Kidney capillary endothelial cell (primary cell): Measurements from ENCODE around the gene TRIP4.
"Not testable (repeated sequence)": the region's sequence is repeated elsewhere in the genome, so short reads cannot be mapped to it uniquely, and the experiment has no call there.

Source experiments
- DNase-seq: peaks from one replicate; pipeline ENCODE4 v3.0.0-alpha.2; 2018; ENCODE audit warnings: low spot score

Gene TRIP4

DNA sequence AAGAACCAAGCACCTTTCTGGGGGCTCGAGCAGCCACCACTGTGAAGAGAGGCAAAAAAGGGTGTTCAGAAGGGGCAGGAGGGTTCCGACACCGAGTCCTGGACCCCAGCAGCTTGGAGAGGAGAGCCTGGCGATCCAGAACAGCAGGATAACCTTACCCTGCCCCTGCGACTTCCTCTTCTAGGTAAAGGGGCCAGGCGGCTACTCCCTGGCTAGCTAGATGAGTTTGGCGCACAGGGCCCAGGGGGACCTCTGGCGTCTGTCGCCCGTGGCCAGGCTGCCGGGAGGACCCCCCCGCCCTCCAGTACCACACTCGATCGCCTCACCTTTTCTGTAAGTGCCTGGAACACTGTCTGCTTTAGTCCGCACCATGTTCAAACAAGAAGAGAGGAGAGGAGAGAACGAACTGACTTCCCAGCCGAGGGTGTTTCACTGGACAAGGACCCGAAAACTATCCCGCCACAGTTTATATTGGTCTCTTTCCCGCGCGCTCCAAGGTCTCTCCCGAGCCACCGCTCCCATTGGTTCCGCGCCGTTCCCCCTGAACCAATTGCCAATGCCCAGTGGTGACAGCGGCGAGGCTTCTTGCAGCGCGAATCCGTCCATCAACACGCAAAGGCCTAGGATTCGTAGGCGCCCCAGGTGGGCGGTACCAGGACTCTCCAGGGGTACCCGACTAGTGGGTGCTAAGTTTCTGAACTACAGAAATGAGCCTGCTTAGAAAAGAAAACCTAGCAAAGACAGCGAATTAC is 6.5 kb upstream of the TRIP4 start, which contains the start of gene PCLAF:
PCLAF (minus strand) TSS at position 442 of the 752 bp plus-strand sequence; CDS start at position 372, 70 bp downstream.
- DNase-seq = peak; percentile 94

DNA sequence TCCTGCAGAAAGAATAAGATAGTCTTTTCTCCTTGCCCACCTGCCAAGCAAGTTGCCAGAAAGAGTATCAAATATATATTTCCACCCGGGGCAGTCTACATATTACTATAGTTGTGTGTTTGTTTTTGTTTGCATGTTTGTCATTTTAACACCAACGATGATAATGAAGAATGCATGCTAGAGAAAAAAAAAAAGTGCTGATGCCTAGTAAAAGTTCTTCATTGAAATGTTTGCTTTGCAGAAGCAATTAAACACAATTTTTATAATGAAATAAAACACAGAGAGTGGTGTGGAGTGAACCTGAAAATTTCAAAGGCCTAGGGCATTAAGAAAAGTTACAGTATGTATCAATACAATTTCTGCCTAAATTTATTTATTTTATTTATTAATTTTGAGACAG is 3.9 kb upstream of the TRIP4 start:
- DNase-seq = no peak

GRCh38 chr15:64386291-64386690 is 1.3 kb upstream of the TRIP4 start:
- no peak for DNase-seq

- no peak for DNase-seq
Observed at GRCh38 chr15:64389036-64389435, 1.4 kb downstream of the TRIP4 start.

GRCh38 chr15:64392471-64392870 is 4.8 kb downstream of the TRIP4 start:
- not testable (repeated sequence) for DNase-seq

GRCh38 chr15:64396789-64397188 is 9.2 kb downstream of the TRIP4 start:
- no peak for DNase-seq

GRCh38 chr15:64398575-64398974 is 10.9 kb downstream of the TRIP4 start:
- DNase-seq = no peak

- DNase-seq = no peak
Observed at GRCh38 chr15:64400583-64400982, 12.9 kb downstream of the TRIP4 start.

GRCh38 chr15:64412216-64412615 is 24.6 kb downstream of the TRIP4 start:
- DNase-seq = no peak

GRCh38 chr15:64422697-64423096 is 35.1 kb downstream of the TRIP4 start:
- DNase-seq = no peak

DNA sequence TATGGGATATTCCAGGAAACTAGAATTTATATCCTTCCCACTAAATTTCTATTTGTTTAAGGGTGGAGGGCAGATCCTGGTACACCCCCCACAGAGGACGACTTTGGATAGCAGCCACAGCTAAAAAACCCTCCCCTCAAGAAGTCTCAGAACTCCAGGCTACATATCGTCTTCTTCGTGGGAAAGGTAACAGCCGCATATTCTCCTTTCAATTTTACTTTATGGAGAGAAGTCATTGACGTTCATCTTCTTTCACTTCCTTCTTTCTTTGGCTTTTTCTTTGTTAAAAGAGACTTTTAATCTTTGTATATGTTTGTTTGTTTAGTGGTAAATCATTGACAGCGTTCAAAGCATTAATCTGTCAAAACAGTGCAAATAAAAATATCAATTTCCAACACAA is 36.3 kb downstream of the TRIP4 start:
- DNase-seq = no peak

- no peak for DNase-seq
Observed at GRCh38 chr15:64425221-64425620, 37.6 kb downstream of the TRIP4 start.

GRCh38 chr15:64426845-64427465 is 39.3 kb downstream of the TRIP4 start:
- DNase-seq = peak; percentile 25

GRCh38 chr15:64429448-64429847 is 41.8 kb downstream of the TRIP4 start:
- no peak for DNase-seq

GRCh38 chr15:64430000-64430735 is 42.5 kb downstream of the TRIP4 start:
- DNase-seq = no peak

DNA sequence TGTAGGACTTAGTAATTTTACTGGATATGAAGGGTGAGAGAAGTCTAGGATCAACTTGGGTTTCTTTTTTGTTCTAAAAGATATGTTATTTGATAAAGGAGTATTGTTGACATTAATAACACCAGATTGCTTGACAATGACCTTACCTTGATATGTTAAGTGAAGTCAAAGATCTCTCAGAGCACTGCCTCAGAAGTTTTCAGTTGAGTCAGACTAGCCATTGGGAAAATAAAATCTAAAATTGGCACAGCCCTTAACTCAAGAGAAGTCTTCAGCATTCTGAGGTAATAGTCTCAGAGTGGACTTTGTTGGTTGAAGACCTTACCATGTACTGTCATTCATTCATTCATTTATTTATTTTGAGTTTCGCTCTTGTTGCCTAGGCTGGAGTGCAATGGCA is 50.3 kb downstream of the TRIP4 start:
- DNase-seq = no peak

DNA sequence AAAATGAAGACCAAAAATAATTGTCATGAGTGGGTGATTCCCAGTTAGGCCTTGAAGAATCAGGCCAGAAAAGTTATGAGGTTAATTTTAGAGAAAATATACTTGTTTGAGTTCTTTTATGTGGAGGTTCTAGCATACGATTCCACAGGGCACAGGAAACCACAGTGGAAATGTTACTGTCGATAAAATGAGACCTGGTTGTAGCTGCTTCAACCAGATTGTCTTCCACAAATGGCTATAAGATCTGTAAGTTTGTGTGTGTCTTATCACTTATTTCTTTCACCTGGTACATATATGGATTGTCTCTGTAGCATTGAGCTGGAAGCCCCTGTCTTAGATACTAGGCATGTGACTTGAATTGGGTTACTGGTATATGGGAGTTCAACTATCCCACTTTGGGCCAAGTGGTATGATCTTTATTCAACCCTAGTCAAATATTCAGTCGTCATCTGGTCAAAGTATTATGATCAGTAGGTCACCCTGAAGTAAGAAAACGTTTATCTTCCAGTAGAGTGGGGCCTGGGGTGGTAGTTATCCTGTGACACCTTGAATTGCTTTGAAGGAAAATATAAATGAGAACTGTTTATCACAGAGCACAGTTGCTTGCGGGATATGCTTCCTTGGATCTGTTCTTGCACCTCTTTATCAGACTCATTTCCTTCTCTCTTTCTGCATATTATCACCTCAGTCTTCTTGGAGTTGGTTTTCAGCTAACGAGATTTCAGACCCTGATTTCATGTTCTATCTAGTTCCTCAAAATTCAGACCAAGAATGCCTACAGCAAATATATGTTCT is 51.2 kb downstream of the TRIP4 start:
- no peak for DNase-seq

GRCh38 chr15:64441852-64442251 is 54.2 kb downstream of the TRIP4 start:
- DNase-seq = no peak

- DNase-seq = no peak
Observed at GRCh38 chr15:64443016-64443415, 55.4 kb downstream of the TRIP4 start.

GRCh38 chr15:64443747-64444621 is 56.3 kb downstream of the TRIP4 start:
- DNase-seq = peak; percentile 93

- peak; percentile 7 for DNase-seq
Observed at GRCh38 chr15:64444836-64445235, 57.2 kb downstream of the TRIP4 start.
